GM23248 (cell line): Measurements from ENCODE around the gene WARS2. TPM values are rescaled to one million over a fixed set of nuclear protein-coding genes. Genes with fewer than 3 reads are reported as not detected.

Experiments
- DNase-seq: peaks from one replicate; pipeline ENCODE4 v3.0.0-alpha.2; 2015
- H2AFZ ChIP-seq: fragments of 200-600 bp; sonication (generic); 2 replicates; pipeline ENCODE4 v1.6.1; 2016; ENCODE audit warnings: antibody characterized with exemption
- H3F3A ChIP-seq: fragments of 200-600 bp; sonication (generic); 2 replicates; pipeline ENCODE4 v1.6.1; 2016; ENCODE audit warnings: mild to moderate bottlenecking, antibody characterized with exemption, mixed run types; ENCODE audit not compliant: insufficient read depth
- H3K27ac ChIP-seq: fragments of 200-600 bp; sonication (generic); 2 replicates; pipeline ENCODE4 v1.5.1; 2016; ENCODE audit warnings: mild to moderate bottlenecking
- H3K27me3 ChIP-seq: fragments of 200-600 bp; sonication (generic); replicated peaks from 2 replicates; pipeline ENCODE4 v1.6.1; 2016; ENCODE audit warnings: mild to moderate bottlenecking; ENCODE audit not compliant: insufficient read depth
- H3K36me3 ChIP-seq: fragments of 200-600 bp; sonication (generic); 2 replicates; pipeline ENCODE4 v1.6.1; 2016; ENCODE audit warnings: low read depth, mild to moderate bottlenecking
- H3K4me1 ChIP-seq: fragments of 200-600 bp; sonication (generic); 2 replicates; pipeline ENCODE4 v1.6.1; 2016; ENCODE audit warnings: mild to moderate bottlenecking; ENCODE audit not compliant: insufficient read depth
- H3K4me2 ChIP-seq: fragments of 200-600 bp; sonication (generic); one replicate; pipeline ENCODE4 v1.6.1; 2016; ENCODE audit warnings: mild to moderate bottlenecking; ENCODE audit not compliant: unreplicated experiment
- H3K4me3 ChIP-seq: fragments of 200-600 bp; sonication (generic); 2 replicates; pipeline ENCODE4 v1.5.1; 2016; ENCODE audit warnings: mild to moderate bottlenecking
- H3K79me2 ChIP-seq: fragments of 200-600 bp; sonication (generic); 2 replicates; pipeline ENCODE4 v1.6.1; 2016; ENCODE audit warnings: mild to moderate bottlenecking; ENCODE audit not compliant: insufficient read depth
- H3K9ac ChIP-seq: fragments of 200-600 bp; sonication (generic); 2 replicates; pipeline ENCODE4 v1.6.1; 2016; ENCODE audit warnings: mild to moderate bottlenecking
- H3K9me2 ChIP-seq: fragments of 200-600 bp; sonication (generic); 2 replicates; pipeline ENCODE4 v1.6.1; 2016; ENCODE audit warnings: mixed run types, mild to moderate bottlenecking, moderate library complexity; ENCODE audit not compliant: insufficient read depth
- H3K9me3 ChIP-seq: fragments of 200-600 bp; sonication (generic); one replicate; pipeline ENCODE4 v1.6.1; 2017; ENCODE audit warnings: low read depth
- H4K20me1 ChIP-seq: fragments of 200-600 bp; sonication (generic); 2 replicates; pipeline ENCODE4 v1.6.0; 2016; ENCODE audit not compliant: insufficient read depth
- EZH2 ChIP-seq: fragments of 200-600 bp; sonication (generic); IDR thresholded peaks from 2 replicates; pipeline ENCODE4 v1.6.1; 2018; ENCODE audit warnings: antibody characterized with exemption, mild to moderate bottlenecking; ENCODE audit not compliant: insufficient read depth, poor library complexity, severe bottlenecking
- EZH2phosphoT487 ChIP-seq: fragments of 200-600 bp; sonication (generic); IDR thresholded peaks from 2 replicates; pipeline ENCODE4 v1.6.1; 2018; ENCODE audit warnings: antibody characterized with exemption, moderate library complexity, mild to moderate bottlenecking, low read depth; ENCODE audit not compliant: insufficient read depth
- WGBS, 2 experiments: methylation state at CpG; one replicate each; pipeline ENCODE4 v1.1.6; 2015 to 2017; ENCODE audit warnings: low lambda C conversion rate in 2 of 2, low coverage in 1 of 2; ENCODE audit errors: missing lambda C conversion rate in 2 of 2; 5-methylcytosine and 5-hydroxymethylcytosine counted together
- in situ Hi-C: fragments of 300-500 bp; cut with MboI; formaldehyde crosslinking; loops from 2 replicates; pipeline ENCODE4 v1.15.0; 2020
- polyA plus RNA-seq: library from polyadenylated mRNA; unstranded; fragments of >200 nt; fragmentation: Nextera tagmentation; extraction: Ambion mirVana; gene quantifications from 2 replicates; pipeline ENCODE4 v1.2.1, GENCODE V29; 2016
- total RNA-seq: library from RNA; depleted of rRNA; stranded (reverse); fragments of >200 nt; shearing (Covaris generic); gene quantifications from 2 replicates; pipeline ENCODE4 v1.2.3, GENCODE V29; 2014

WARS2 gene
- total and polyA plus RNA-seq, 2 experiments from 2014 or later: 7.9 to 13.8 TPM

- H2AFZ ChIP-seq: no peak overlapping the region
- TF ChIP-seq EZH2 (no peak), EZH2phosphoT487 (no peak)
- no peaks in the 10 kb centered on the region for H4K20me1 ChIP-seq
- no peak overlapping the region for H3K27ac ChIP-seq
- no peaks in the 10 kb centered on the region for H3K9me2 ChIP-seq
- H3K4me1 ChIP-seq: peaks cover 25% of the 10 kb centered on the region
- no peak for DNase-seq
- no peak overlapping the region for H3K4me2 ChIP-seq
- no peak overlapping the region for H3K9ac ChIP-seq
- peaks cover 24% of the 10 kb centered on the region for H3F3A ChIP-seq
- H3K9me3 ChIP-seq: no peaks in the 10 kb centered on the region
- WGBS, 2 experiments: 95 to 96% methylated on average over 17 of the region's 17 CpGs
- no peak overlapping the region for H3K4me3 ChIP-seq
- H3K79me2 ChIP-seq: no peaks in the 10 kb centered on the region
- H3K36me3 ChIP-seq: no peaks in the 10 kb centered on the region
- in situ Hi-C loops: no loop called here
- H3K27me3 ChIP-seq: 0 out of 2 replicates have a peak, but pooled peaks cover 7% of the 10 kb centered on the region
Observed at GRCh38 chr1:119005724-119006405, 134.6 kb downstream of the WARS2 start.

GRCh38 chr1:119004781-119005180 is 135.7 kb downstream of the WARS2 start:
- Histone ChIP-seq H3K36me3 (no peaks in the 10 kb centered on the region), H3K27ac (no peak overlapping the region), H3K27me3 (0 out of 2 replicates have a peak, but pooled peaks cover 7% of the 10 kb centered on the region), H3K4me2 (no peak overlapping the region), H3F3A (peaks cover 16% of the 10 kb centered on the region), H3K9ac (no peak overlapping the region), H3K79me2 (no peaks in the 10 kb centered on the region), H3K9me3 (no peaks in the 10 kb centered on the region), H3K4me1 (peaks cover 19% of the 10 kb centered on the region), H4K20me1 (no peaks in the 10 kb centered on the region), H2AFZ (no peak overlapping the region), H3K4me3 (no peak overlapping the region), H3K9me2 (no peaks in the 10 kb centered on the region)
- DNase-seq: no peak
- in situ Hi-C loops: no loop called here
- no peak for TF ChIP-seq EZH2
- TF ChIP-seq EZH2phosphoT487: no peak
- WGBS, 2 experiments: 94 to 95% methylated on average over 2 of the region's 2 CpGs

GRCh38 chr1:119004129-119004527 is 136.3 kb downstream of the WARS2 start:
- no peak overlapping the region for H3K4me2 ChIP-seq
- H3K9ac ChIP-seq: no peak overlapping the region
- H3K9me3 ChIP-seq: no peaks in the 10 kb centered on the region
- 80 to 81% methylated on average over 5 of the region's 5 CpGs for WGBS, 2 experiments
- H3K9me2 ChIP-seq: no peaks in the 10 kb centered on the region
- no peak overlapping the region for H2AFZ ChIP-seq
- no peak overlapping the region for H3K4me3 ChIP-seq
- peaks cover 12% of the 10 kb centered on the region for H3K4me1 ChIP-seq
- no peaks in the 10 kb centered on the region for H3K36me3 ChIP-seq
- TF ChIP-seq EZH2phosphoT487 (no peak), EZH2 (no peak)
- H4K20me1 ChIP-seq: no peaks in the 10 kb centered on the region
- in situ Hi-C loops: no loop called here
- H3K27me3 ChIP-seq: 0 out of 2 replicates have a peak, but pooled peaks cover 7% of the 10 kb centered on the region
- H3K79me2 ChIP-seq: no peaks in the 10 kb centered on the region
- H3F3A ChIP-seq: peaks cover 9% of the 10 kb centered on the region; the same call in 1 of the 2 replicates
- no peak overlapping the region for H3K27ac ChIP-seq
- no peak for DNase-seq

- TF ChIP-seq EZH2phosphoT487 (no peak), EZH2 (no peak)
- Histone ChIP-seq H3K9ac (no peak overlapping the region), H3K4me1 (peaks cover 8% of the 10 kb centered on the region), H3K27me3 (0 out of 2 replicates have a peak, but pooled peaks cover 7% of the 10 kb centered on the region), H3K27ac (no peak overlapping the region), H3K79me2 (no peaks in the 10 kb centered on the region), H3K36me3 (no peaks in the 10 kb centered on the region), H3K4me2 (no peak overlapping the region), H3K4me3 (no peak overlapping the region), H3K9me3 (no peaks in the 10 kb centered on the region), H3K9me2 (no peaks in the 10 kb centered on the region), H4K20me1 (no peaks in the 10 kb centered on the region), H3F3A (peaks cover 4% of the 10 kb centered on the region; the same call in 1 of the 2 replicates), H2AFZ (no peak overlapping the region)
- in situ Hi-C loops: no loop called here
- 95 to 96% methylated on average over 14 of the region's 14 CpGs for whole genome bisulfite sequencing, 2 experiments
- no peak for DNase-seq
Observed at GRCh38 chr1:119003413-119004128, 136.9 kb downstream of the WARS2 start.
